Brain pericyte (primary cell): Measurements from ENCODE around the gene PRKCSH.
"Not testable (repeated sequence)": the region's sequence is repeated elsewhere in the genome, so short reads cannot be mapped to it uniquely, and the experiment has no call there.

ENCODE experiments used
- DNase-seq: peaks from one replicate; pipeline ENCODE4 v3.0.0-alpha.2; 2012; ENCODE audit warnings: low read depth, low spot score

PRKCSH gene

GRCh38 chr19:11435057-11435832 is at the start of gene PRKCSH, which contains the start of gene ODAD3:
TSS of gene PRKCSH (plus strand) at chr19:11435635. CDS start at chr19:11436118, 483 bp downstream.
TSS of gene ODAD3 (minus strand) at chr19:11435121. CDS start at chr19:11435016, 105 bp downstream.
- peak; percentile 100 for DNase-seq

- no peak for DNase-seq
Measured at GRCh38 chr19:11387162-11388034, 48.0 kb upstream of the PRKCSH start.

DNA sequence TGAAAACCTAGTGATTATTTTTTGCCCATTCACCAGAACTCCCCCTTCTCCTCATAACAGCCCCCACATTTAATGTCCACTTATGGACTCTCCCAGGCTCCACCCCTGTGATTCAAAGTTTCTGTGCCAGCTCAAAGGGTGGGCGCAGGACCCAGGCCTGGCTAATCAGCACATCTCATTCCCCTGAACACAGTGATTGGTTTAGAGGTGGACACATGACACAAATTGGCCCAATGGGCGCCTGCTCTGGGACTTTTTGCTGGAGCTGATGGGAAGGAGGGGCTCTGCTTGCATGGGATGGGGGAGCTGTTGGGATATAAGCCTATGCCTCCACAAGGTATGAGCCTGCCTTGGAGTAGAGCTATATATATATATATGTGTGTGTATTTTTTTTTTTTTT is 45.1 kb upstream of the PRKCSH start:
- DNase-seq: no peak

DNA sequence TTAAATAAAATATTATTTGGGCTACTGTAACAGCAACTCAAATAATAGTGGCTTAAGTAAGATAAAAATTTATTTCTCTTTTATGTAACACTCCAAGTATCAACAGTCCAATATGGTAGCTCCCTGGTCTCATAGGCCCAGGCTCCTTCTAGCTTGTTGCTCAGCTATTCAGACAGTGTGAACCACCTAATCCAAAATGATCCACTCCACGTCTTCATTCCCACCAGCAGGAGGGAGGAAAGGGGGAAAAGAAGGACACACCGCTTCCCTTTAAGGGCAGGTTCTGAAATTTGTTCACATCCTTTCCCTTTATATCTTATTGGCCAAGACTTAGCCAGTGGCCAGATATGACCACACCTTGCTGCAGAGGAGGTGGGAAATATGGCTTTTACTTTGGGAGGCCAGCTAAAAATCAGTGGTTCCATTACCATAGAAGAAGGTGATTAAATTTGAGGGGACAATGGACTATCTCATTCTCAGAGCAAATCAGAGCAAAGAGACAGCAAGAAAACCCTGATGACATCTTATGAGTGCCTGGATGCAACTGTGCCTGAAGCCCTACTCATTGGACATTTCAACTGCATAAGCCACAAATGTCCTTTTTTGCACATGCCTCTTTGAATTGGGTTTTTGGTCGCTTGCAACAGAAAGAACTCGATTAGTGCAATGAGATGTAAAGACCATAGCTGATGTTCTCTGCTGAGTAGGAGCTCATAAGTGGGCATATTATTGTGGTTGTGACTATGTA is 44.3 kb upstream of the PRKCSH start:
- DNase-seq: no peak

DNA sequence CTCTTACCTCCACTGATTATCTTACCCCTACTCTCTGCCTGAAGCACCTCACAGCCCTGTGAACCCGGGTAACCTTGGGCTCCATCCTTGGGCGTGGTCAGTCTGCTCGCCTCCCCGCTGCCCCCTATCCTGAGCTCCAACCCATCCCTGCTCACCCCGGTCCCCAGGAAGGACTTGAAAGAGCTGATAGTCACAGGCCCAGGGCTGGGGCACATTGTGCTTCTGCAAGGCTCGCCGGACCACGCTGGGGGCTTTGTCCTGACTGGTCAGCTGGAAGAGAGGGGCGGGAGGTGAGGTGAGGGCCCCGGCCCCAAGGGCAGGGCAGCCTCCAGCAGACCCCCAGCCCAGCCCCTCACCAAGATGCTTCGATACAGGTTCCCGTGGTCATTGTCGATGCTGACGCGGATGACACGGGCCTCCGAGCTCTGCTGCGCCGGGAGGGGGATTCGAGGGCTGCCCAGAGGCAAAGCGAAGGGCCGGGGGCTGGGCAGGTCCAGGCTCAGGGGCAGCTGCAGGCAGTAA is 38.3 kb upstream of the PRKCSH start:
- DNase-seq: no peak

DNA sequence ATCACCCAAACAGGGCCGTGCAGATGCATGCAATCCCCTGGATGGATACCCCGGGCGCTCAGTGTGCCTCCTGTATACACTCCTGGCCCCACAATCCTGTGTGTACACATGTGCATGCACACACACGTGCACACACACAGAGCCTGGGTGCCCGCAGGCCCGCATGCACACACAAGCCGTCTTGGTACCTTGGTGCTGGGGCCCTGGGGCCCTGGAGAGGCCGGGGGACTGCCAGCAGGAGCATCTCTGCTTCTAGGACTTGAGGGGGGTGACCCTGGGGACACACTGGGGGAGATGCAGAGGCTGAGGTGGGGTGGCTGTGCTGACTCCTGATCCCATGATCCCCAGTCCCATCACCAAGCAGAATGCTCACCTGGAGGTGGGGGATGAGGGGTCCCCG is 35.8 kb upstream of the PRKCSH start:
- DNase-seq: no peak

DNA sequence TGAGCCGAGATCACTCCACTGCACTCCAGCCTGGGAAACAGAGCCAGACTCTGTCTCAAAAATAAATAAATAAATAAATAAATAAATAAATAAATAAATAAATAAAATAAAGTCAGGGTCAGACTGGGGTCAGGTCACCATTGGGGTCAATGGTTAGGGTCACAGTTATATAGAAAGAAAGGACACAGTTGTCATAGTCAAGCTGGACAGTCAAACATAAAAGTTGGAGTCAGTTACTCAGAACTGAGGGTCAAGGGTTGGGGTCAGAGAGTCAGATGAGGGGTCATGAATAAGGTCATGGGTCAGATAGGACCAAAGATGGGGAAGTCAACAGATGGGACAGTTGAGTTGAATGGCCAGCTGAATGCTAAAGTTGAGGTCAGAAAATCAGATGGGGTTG is 34.6 kb upstream of the PRKCSH start:
- no peak for DNase-seq

GRCh38 chr19:11401808-11402543 is 33.5 kb upstream of the PRKCSH start:
- no peak for DNase-seq

DNA sequence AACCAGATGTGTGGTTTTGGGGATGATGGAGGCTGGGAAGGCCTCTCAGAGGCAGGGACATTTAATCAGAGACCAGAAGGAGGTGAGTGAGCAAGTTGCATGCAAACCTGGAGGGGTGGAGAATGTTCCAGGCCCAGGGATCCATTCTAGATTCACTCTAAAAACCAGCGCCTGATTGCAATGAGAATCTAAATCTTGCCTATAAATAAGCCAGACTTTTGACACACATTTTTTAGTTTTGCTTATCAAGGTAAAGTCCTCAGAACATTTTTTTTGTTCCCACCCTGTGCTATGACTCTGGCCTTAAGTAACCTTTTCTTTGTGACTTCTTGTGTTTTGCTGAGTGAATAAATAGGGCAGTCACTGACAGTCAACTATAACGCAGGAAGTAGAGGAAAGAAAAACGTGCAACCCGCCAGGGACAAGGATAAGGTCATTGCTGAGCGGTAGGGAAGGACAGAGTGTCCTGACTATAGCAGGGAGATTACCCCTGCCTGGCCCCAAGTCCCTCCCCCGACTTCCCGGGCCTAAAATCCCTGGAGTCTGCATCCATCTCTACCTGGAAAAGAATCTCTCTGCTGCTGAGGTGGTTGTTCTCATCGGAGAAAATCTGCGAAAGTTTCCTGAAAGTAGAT is 30.7 kb upstream of the PRKCSH start:
- DNase-seq: no peak

DNA sequence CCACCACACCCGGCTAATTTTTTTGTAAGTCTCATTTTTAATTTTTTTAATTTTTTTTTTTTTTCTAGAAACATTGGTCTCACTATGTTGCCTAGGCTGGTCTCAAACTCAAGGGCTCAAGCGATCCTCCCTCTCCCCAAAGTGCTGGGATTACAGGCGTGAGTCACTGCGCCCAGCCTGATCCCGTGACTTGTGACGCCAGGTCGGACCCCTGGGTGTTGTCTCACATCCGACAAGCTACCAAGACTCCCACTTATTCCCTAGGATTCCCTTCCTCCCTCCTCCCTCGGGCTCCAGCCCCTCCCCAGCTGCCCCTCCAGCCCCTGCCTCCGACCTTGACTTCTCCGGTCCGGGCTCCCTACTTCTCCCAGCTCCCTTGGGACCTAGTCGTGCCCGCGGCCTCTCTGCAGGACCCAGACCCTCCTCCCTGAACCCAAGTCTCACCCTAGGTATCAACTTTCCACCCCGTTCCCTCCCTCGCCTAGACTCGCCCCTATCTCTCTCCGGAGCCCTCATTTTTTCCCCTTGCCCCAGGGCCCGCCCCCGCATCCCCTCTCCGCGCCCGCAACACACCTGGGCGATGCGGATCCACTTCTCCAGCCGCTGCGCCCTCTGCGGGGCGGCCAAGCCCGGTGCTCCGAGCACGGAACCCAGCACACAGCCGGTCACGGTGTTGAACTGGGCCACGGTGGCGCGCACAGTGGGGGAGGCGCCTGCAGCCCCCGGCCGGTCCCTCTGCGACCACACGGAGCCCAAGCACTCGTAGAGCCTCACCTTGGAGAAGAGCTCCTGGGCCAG is 29.4 kb upstream of the PRKCSH start:
- no peak for DNase-seq

- DNase-seq: not testable (repeated sequence)
Measured at GRCh38 chr19:11406703-11407236, 28.7 kb upstream of the PRKCSH start.

DNA sequence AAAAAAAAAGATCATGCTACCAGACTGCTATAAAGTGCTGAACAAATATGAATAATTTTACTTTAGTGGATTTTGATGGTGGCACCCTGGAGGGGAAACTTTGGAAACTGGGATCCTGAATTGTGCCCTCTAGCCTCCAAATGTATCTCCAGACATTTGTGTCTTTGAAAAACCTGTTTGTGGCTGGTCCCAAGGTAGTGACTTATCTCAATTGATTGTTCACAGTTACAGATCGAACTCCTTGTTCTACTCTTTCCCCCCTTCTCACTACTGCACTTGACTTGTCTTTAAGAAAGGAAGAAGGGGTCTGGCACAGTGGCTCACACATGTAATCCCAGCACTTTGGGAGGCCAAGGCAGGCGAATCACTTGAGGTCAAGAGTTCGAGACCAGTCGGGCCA is 26.8 kb upstream of the PRKCSH start:
- DNase-seq: no peak

DNA sequence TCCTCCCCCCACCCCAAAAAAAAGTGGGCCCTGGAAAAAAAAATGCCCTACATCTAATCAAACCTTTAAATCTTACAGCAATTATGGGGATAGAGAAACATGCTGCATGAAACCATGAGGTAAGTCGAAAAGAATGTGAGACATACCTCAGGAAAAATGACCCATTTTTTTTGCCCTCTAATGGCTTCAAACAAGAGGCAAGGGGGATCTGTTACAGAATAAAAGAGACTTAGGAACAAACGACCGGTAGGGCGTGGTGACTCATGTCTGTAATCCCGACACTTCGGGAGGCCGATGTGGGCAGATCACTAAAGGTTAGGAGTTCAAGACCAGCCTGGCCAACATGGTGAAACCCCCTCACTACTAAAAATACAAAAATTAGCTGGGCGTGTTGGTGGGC is 24.8 kb upstream of the PRKCSH start:
- no peak for DNase-seq

- no peak for DNase-seq
Measured at GRCh38 chr19:11414544-11414943, 20.9 kb upstream of the PRKCSH start.

DNA sequence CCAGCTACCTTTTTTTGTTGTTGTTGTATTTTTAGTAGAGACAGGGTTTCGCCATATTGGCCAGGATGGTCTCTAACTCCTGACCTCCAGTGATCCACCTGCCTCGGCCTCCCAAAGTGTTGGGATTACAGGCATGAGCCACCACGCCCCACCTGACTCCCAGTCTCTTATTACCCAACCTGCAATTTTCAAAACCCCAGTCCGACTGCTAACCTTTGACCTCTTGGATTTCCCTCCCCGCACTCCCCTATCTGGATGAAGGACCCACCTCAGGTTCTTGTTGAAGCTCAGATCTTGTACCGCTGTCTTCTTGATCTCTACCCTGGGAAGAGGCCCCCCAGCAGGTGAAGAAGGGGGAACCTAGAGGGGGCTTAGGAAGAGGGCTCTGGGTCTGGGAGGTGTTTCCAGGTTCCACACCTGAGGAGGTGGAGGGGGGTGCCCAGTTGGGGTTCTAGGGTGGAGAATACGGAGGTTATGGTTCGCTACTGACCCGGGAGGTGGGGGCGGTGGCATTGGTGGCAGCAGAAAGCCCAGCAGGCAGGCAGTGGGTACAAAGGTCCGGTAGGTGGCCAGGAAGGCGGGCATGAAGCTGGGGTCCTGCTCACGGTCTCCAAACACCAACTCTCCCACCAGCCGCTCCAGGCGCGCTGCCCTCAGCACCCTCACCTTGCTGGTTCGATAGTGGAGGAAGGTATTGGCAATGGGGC is 18.9 kb upstream of the PRKCSH start:
- no peak for DNase-seq

DNA sequence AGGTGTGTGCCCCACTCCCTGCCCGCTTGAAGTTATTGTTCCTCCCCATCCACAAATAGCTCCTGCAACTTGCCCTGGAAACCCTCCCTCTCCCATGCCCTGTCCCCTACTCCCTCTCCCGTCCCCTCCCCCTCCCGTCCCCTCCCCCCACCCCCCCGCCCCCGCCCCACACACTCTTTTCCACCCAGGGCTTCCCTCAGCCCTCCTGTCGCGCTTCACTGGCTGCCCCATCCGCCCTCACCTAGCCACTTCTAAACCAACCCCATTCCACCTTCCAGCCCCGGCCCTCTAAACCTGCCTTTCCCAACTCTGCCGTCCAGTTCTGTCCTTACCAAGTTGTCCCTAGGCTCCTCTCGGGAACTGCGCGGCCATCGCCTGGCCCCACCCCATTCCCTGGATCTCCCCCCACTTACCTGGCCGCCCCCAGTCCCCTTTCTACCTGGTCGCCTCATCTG is 17.3 kb upstream of the PRKCSH start:
- no peak for DNase-seq

DNA sequence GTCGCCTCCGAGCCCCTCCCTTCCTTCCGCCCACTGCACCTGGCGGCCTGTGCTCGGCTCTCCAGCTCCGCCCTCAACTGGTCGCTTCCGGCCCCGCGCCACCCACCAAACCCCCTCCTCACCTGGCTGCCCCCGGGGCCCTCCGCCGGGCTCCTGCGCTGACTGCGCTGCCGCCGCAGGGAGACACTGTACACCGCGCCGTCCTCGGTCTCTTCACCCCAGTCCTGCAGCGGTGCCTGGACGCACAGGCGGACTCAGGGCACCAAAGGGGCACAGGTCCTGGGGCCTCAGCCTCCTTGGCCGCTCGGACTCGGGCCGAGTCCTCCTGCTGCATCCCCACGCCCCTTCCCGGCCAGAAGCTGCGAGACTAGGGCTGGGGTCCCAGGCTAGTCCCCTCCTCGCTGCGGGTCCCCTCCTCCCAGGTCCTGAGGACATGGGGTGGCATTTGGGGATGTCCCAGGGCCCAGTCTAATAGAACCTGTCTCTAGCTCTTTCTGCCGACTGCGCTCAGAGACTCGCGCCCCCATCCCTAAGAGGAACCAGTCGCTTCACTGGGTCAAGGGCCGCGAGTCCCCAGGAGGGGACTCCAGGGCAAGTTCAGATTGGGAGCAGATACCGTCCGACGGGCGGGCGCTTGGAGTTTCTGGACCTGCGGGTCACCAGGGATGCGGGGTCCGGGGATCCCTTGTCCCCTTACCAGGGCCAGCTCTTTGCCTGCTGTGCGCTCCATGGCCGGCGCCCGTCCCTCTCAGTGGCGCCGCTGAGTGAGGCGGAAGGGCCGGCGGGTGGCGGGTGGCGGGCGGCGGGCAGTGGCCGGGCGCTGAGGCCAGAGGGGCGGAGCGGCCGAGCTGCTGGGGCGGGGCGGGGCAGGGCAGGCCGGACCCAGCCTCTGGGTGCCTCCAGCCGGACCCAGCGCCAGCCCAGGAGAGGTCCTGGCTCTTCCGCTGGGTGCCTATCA is 16.6 kb upstream of the PRKCSH start, which contains the start of gene RGL3:
Gene RGL3 (minus strand): TSS at position 766 of the 958 bp plus-strand sequence. CDS start 36 bp downstream, at position 730.
- no peak for DNase-seq
